K562 (cell line): ENCODE measurements around the gene USP31. TPM values are rescaled to one million over a fixed set of nuclear protein-coding genes. Genes with fewer than 3 reads are reported as not detected.

Experiments used
- ARID1B ChIP-seq: fragments of 450-650 bp; IDR thresholded peaks from 2 replicates; pipeline ENCODE4 v1.6.1; 2016; ENCODE audit warnings: antibody characterized with exemption, mild to moderate bottlenecking, inconsistent platforms
- CSDE1 ChIP-seq, 2 experiments: fragments of 450-650 bp; IDR thresholded peaks; 2 replicates each; pipeline ENCODE4 v1.6.1; 2016; ENCODE audit warnings: mild to moderate bottlenecking in 1 of 2
- CXXC5 ChIP-seq: fragments of 250-450 bp; sonication (Bioruptor Pico); IDR thresholded peaks from 2 replicates; pipeline ENCODE4 v1.8.0; 2022; ENCODE audit warnings: inconsistent platforms, mild to moderate bottlenecking, moderate library complexity
- HOMEZ ChIP-seq: fragments of 250-450 bp; sonication (Bioruptor Pico); IDR thresholded peaks from 2 replicates; pipeline ENCODE4 v1.4.0; 2020; ENCODE audit warnings: mild to moderate bottlenecking, moderate library complexity
- MYC ChIP-seq, 2 experiments: fragments of 250-450 bp in 1 of 2; sonication (Bioruptor Pico) in 1 of 2; IDR thresholded peaks; 2 replicates each; pipeline versions ENCODE4 v1.5.1 to v1.6.1; 2012 to 2021; ENCODE audit warnings: low read depth in 2 of 2, borderline replicate concordance in 1 of 2, improper control_type of control experiment in 1 of 2, low read length in 1 of 2, mild to moderate bottlenecking in 1 of 2, moderate library complexity in 1 of 2
- NFYB ChIP-seq: IDR thresholded peaks from 2 replicates; pipeline ENCODE4 v1.6.1; 2011; ENCODE audit warnings: mild to moderate bottlenecking, moderate library complexity; ENCODE audit not compliant: insufficient read length; ENCODE audit errors: extremely low read depth
- WHSC1 ChIP-seq: IDR thresholded peaks from one replicate; pipeline ENCODE4 v1.6.1; 2012; ENCODE audit warnings: low read length, control low read depth, inconsistent platforms
- ZNF785 ChIP-seq: fragments of 250-450 bp; sonication (Bioruptor Pico); IDR thresholded peaks from 2 replicates; pipeline ENCODE4 v1.4.0; 2020; ENCODE audit warnings: mild to moderate bottlenecking
- polyA plus RNA-seq, 8 experiments: library from polyadenylated mRNA; depleted of rRNA in 4 of 8; stranded (reverse) in 5 of 8; unstranded in 3 of 8; fragments of >200 nt; fragmentation: Nextera tagmentation in 2 of 8; fragmentation: Illumina TruSeq in 1 of 8; extraction: Ambion mirVana in 2 of 8; extraction: Trizol in 1 of 8; gene quantifications; 2 replicates each; pipeline versions ENCODE4 v1.2.1 to v1.2.3, GENCODE V29; 2011 to 2014; ENCODE audit warnings: inconsistent platforms in 1 of 8, missing spikeins in 1 of 8
- total RNA-seq, 7 experiments: library from RNA; depleted of rRNA in 6 of 7; stranded (reverse); fragments of >200 nt in 6 of 7; fragmentation: Illumina TruSeq in 2 of 7; extraction: Trizol in 2 of 7; gene quantifications; 2 replicates each; pipeline versions ENCODE4 v1.2.1 to v1.2.3, GENCODE V29; 2011 to 2021; ENCODE audit warnings: low replicate concordance in 1 of 7
- TF ChIP-seq, protein P1 (sequence below): fragments of 250-450 bp; sonication (Bioruptor Pico); IDR thresholded peaks from 2 replicates; pipeline ENCODE4 v1.4.0; 2020
- TF ChIP-seq, protein P2 (sequence below): fragments of 250-450 bp; sonication (Bioruptor Pico); IDR thresholded peaks from 2 replicates; pipeline ENCODE4 v1.4.0; 2020

Gene USP31
- total and polyA plus RNA-seq, 9 of the 15 experiments (the other 6 are each of a cell fraction or from before 2014, with no cell fraction given), result 0.56 to 4.9 (median 2.9) TPM

DNA sequence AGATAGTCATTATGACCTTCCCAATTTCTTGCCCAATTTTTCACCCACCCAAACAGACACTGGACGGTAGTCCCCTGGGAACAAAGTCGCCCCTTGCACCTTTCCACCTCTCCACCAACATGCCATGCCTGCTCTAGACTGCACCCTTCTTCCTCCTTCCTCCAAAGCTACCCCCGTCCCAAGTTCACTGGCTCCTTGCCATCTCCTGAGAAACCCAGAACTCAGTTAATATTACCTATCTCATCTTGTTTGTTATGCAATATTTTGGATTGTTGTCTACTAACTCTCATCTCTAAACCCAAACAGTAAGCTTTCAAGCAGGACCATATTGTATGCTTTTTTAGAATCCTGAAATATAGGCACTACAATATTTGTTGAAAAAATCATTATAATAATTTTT, 63.3 kb downstream of the USP31 start (continued):
- no peak for TF ChIP-seq MYC (IDR thresholded peaks at IDR 0.05; ENCODE audit: low read depth, low read length)
- no peak for TF ChIP-seq MYC (CRISPR knock-in tag; IDR thresholded peaks at IDR 0.05; ENCODE audit: borderline replicate concordance, low read depth)
- TF ChIP-seq CSDE1 (IDR thresholded peaks at IDR 0.05), result no peak
- no peak for TF ChIP-seq CXXC5
- TF ChIP-seq ARID1B, result no peak
- TF ChIP-seq, protein P1, sequence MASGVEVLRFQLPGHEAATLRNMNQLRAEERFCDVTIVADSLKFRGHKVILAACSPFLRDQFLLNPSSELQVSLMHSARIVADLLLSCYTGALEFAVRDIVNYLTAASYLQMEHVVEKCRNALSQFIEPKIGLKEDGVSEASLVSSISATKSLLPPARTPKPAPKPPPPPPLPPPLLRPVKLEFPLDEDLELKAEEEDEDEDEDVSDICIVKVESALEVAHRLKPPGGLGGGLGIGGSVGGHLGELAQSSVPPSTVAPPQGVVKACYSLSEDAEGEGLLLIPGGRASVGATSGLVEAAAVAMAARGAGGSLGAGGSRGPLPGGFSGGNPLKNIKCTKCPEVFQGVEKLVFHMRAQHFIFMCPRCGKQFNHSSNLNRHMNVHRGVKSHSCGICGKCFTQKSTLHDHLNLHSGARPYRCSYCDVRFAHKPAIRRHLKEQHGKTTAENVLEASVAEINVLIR (CRISPR knock-in tag), result no peak
- no peak for TF ChIP-seq WHSC1
- no peak for TF ChIP-seq NFYB
- TF ChIP-seq, protein P2, sequence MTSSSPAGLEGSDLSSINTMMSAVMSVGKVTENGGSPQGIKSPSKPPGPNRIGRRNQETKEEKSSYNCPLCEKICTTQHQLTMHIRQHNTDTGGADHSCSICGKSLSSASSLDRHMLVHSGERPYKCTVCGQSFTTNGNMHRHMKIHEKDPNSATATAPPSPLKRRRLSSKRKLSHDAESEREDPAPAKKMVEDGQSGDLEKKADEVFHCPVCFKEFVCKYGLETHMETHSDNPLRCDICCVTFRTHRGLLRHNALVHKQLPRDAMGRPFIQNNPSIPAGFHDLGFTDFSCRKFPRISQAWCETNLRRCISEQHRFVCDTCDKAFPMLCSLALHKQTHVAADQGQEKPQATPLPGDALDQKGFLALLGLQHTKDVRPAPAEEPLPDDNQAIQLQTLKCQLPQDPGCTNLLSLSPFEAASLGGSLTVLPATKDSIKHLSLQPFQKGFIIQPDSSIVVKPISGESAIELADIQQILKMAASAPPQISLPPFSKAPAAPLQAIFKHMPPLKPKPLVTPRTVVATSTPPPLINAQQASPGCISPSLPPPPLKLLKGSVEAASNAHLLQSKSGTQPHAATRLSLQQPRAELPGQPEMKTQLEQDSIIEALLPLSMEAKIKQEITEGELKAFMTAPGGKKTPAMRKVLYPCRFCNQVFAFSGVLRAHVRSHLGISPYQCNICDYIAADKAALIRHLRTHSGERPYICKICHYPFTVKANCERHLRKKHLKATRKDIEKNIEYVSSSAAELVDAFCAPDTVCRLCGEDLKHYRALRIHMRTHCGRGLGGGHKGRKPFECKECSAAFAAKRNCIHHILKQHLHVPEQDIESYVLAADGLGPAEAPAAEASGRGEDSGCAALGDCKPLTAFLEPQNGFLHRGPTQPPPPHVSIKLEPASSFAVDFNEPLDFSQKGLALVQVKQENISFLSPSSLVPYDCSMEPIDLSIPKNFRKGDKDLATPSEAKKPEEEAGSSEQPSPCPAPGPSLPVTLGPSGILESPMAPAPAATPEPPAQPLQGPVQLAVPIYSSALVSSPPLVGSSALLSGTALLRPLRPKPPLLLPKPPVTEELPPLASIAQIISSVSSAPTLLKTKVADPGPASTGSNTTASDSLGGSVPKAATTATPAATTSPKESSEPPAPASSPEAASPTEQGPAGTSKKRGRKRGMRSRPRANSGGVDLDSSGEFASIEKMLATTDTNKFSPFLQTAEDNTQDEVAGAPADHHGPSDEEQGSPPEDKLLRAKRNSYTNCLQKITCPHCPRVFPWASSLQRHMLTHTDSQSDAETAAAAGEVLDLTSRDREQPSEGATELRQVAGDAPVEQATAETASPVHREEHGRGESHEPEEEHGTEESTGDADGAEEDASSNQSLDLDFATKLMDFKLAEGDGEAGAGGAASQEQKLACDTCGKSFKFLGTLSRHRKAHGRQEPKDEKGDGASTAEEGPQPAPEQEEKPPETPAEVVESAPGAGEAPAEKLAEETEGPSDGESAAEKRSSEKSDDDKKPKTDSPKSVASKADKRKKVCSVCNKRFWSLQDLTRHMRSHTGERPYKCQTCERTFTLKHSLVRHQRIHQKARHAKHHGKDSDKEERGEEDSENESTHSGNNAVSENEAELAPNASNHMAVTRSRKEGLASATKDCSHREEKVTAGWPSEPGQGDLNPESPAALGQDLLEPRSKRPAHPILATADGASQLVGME (CRISPR knock-in tag), result no peak
- TF ChIP-seq HOMEZ (CRISPR knock-in tag), result no peak
- no peak for TF ChIP-seq ZNF785
- TF ChIP-seq, all 486 proteins: peak for 0
